KG1 (cell line): ENCODE data around the gene MEX3A.
"Not testable (repeated sequence)": the region's sequence is repeated elsewhere in the genome, so short reads cannot be mapped to it uniquely, and the experiment has no call there.

ENCODE experiments used
- DNase-seq: peaks from one replicate; lab custom pipeline; 2025; lab: John Stamatoyannopoulos, UW

The MEX3A gene

GRCh38 chr1:156078728-156079127 lies 3.5 kb downstream of the MEX3A start:
- no peak for DNase-seq

- DNase-seq, result no peak
Measured at GRCh38 chr1:156077430-156077760, 4.9 kb downstream of the MEX3A start.

DNA sequence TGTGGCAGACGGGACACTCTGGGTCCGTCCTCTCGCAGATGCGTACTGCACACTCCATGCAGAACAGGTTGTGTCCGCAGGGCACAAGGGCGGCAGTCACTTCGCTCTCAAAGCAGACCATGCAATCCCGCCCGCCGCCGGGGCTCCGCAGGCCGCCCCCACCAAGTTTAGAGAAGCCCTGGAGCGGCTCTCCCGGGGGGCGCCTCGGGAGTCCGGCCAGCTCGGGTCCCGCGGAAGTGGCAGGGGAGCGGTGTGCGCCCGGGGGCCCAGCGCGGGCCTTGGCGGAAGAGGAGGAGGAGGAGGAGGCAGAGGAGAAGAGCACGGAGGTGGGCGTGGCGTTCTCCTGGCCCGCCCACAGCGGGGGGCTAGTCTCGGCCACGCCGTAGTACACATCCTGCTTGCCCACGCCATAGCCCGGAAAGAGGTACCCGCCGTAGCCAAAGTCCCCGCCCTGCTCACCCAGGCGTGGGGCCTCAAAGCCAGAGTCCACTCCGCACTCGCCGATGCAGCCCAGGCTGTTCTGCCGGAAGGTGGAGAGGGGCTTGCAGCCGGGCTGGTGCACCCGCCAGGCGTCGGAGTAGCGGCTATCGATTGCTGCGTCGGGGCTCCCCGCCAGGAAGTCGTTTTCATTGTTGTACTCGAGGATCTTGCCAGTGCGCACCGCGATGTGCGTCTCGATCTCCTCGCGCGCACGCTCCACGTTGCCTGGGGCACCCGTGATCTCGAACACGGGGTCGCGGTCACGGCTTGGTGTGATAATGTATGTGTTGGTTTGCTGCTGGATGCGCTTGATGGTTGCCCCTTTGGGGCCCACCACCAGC lies 5.4 kb downstream of the MEX3A start:
- no peak for DNase-seq

DNA sequence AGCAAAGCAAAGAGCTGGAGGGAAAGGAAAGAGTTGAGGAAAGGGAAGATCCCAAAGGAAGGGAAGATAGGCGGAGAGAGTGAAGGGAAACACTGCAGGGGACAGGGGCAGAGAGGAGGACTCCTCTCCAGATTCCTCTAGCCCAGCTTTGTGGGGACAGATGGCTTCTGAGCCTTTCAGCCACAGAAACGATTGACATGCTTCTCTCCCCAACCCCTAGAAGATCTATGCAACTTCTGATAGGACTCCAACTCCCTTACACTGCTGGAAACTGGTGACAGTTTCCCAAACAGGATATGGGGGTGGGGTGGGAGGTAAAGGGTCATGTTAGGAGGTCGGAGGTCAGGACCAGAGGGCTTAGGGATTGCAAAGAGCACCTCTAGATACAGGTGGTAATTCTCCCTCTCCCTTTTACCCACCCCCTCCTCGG lies 6.5 kb downstream of the MEX3A start:
- DNase-seq, result no peak

GRCh38 chr1:156075162-156075561 lies 7.1 kb downstream of the MEX3A start:
- no peak for DNase-seq

DNA sequence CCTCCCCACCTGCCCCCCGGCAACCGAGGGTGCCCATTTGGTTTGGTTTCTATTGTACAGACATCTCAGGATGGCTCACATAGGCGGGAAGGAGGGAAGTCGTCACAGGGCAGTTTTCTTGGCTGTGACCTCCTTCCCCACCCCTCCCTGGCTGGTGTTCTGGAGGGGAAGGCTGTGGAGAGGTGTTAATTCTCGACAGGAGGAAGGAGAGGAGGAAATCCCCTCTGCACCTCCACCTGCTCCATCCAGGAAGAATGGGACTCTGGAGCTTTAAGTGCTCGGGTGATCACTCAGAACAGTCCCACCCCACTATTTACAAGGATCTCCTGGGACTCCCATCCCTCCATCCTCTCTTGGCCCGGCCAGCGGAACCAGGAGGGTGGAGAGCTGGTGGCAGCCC lies 7.6 kb downstream of the MEX3A start:
- no peak for DNase-seq

DNA sequence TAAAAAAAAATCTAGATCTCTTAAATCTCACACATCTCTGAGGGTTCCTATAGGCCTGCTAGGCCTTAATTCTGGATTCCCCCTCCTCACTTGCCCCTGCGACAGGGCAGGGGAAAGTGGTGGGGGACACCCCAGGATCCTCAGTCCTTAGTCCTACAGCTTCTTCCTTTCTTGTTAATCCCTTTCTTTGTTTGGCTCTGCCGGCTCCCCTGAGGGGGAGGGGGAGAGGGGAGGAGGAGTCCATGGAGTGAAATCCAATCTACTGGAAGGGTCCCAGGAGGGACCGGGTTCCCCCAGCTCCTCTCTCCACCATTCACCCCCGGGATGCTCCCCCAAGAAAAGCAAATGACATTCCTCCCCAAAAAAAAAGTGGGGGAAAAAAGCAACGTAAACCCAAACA lies 8.5 kb downstream of the MEX3A start:
- DNase-seq, result no peak

DNA sequence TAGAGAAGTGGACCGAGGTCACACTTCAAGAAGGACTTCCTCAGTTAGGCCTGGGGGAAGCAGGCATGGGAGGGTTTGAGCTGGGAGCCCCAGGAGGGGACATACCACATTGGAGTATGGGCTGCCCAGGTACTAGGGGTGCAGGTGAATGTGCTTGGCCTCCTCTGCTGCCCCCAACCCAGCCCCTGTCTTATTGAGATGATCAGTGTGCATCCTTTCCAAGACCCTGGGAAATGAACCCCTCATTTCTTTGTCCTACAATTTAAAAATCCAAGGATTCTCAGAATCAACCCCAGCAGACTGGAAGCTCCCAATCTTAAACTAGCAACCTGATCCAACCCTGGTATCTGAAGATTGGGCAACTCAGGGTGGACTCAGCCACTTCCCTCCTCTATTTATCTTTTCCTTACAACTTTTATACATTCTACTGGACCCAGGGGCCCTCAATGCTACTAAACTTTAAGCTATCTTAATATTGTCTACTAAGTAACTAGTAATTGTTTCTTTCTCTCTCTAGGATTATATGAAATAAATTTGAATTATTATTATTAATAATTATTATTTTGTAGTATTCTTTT lies 9.1 kb downstream of the MEX3A start:
- DNase-seq, result no peak

- no peak for DNase-seq
Measured at GRCh38 chr1:156072251-156072650, 10.0 kb downstream of the MEX3A start.

DNA sequence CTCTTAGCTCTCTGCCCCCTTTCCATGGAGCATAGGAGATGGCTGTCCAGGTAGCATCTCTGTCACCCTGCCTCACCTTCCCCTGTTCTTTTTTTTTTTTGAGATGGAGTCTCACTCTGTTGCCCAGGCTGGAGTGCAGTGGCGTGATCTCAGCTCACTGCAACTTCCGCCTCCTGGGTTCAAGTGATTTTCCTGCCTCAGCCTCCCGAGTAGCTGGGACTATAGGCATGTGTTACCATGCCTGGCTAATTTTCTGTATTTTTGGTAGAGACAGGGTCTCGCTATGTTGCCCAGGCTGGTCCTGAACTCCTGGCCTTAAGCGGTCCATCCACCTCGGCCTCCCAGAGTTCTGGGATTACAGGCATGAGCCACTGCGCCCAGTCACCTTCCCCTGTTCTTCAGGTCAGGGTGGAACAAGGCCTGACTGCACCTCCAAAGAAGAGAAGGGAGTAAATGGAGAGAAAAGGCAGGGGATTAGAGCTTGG lies 10.9 kb downstream of the MEX3A start:
- DNase-seq, result not testable (repeated sequence)

GRCh38 chr1:156070548-156070947 lies 11.7 kb downstream of the MEX3A start:
- DNase-seq, result no peak

GRCh38 chr1:156069490-156070455 lies 12.5 kb downstream of the MEX3A start:
- no peak for DNase-seq

GRCh38 chr1:156067262-156067661 lies 15.0 kb downstream of the MEX3A start:
- DNase-seq, result no peak

- no peak for DNase-seq
Measured at GRCh38 chr1:156065871-156066270, 16.4 kb downstream of the MEX3A start.

DNA sequence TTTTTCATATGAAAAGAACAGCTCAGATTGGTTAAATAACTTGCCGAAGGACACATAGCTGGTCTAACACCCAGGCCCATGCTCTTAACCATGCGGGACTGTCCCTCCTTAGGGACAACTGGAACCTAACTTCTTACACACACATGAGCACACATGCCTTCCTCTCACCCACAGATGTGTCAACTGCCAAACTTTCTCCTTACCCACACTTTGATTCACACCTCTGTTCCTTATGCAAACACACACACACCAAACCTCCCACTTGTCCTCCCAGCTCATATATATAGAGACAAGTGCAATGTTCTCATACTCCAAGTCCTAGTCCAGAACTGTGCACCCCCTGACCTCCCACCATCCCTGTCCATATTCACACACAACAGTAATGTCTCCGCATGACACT lies 17.1 kb downstream of the MEX3A start:
- DNase-seq, result no peak

DNA sequence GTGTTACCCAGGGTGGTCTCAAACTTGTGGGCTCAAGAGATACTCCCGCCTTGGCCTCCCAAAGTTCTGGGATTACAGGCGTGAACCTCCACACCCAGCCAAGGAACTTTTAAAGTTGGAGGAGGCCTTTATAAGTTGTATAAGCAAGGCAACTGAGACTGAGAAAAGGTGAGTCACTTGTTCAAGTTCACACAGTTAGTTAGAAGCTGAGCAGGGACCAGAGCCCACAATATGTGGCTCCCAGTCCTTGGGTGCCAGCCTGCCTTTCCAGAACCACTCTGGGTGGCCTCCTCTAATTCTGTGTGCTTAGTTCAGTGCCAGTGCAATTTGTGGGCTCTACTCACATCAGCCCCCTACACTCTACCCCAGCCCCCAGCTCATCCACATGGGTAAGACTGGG lies 17.6 kb downstream of the MEX3A start:
- DNase-seq, result no peak

GRCh38 chr1:156063997-156064285 lies 18.3 kb downstream of the MEX3A start:
- DNase-seq, result no peak

DNA sequence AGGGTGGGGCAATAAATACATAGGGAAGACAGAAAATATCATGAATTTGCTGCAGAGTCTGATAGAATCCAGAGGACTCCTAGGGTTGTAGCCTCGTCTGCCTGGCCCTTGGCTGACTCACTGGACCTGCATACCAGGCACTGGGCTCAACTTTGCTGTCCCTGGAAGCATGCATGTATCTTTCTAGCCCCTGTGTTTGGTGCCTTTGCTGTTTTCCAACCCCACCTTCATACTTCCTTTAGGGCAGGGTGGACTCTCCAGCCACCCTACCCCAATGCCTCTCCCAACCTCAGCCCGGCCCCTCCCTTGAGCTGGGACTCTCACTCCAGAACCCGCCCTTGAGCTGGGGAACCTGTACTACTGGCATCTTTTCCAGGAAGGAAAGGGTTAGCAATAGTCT lies 20.1 kb downstream of the MEX3A start:
- DNase-seq, result no peak

DNA sequence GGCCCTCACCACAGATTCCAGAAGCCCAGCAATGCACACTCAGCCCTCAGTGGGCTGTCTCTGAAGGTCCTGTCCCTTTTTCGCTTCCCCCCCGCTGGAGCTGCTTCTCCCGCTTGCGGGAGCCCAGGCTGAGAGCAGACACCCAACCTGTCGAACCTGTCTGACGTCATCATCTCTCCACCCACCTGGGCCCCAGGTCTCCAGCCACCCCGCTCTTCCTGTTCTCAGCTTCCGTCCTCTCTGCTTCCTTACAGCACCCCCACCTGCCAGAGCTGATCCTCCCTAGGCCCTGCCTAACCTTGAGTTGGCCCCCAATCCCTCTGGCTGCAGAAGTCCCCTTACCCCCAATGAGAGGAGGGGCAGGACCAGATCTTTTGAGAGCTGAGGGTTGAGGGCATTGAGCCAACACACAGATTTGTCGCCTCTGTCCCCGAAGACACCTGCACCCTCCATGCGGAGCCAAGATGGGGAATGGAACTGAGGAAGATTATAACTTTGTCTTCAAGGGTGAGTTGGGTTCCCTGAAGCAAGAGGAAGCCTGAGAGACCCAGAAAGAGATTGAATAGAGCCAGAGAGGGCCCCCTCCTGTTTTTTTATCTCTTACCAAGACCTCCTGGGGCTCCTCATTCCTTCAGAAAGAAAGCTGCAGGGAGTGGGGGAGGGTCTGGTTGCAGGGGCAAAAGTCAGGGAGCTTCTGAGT lies 21.2 kb downstream of the MEX3A start, which contains the start of gene RAB25:
RAB25 (plus strand) TSS at position 224 of the 700 bp plus-strand sequence; CDS start at position 465, 241 bp downstream.
- no peak for DNase-seq

GRCh38 chr1:156056326-156056849 lies 25.9 kb downstream of the MEX3A start:
- DNase-seq, result no peak

GRCh38 chr1:156055281-156056048 lies 26.8 kb downstream of the MEX3A start:
- DNase-seq, result no peak
